ENCODE measurements around the gene LRRFIP2.
"Not testable (repeated sequence)": the region's sequence is repeated elsewhere in the genome, so short reads cannot be mapped to it uniquely, and the experiment has no call there.

The LRRFIP2 gene

GRCh38 chr3:37183375-37183831 is 9.0 kb upstream of the LRRFIP2 start:
- DNase-seq = no peak

DNA sequence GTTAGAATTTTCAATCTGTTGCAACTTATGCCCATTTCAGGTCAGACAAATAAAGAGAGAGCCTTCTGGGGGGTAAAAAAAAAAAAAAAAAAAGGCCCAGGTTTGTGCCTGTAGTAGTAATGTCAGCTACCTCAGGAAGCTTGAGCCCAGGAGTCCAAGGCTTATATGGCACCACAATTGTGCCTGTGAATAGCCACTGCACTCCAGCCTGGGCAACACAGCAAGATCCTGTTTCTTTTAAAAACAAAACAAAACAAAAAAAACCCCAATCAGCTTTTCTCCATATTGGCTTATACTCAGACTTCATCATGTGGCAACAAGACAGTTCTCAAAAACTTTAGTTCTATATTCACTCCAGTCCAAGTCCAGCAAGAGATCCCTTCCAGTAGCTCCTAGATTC is 8.4 kb upstream of the LRRFIP2 start:
- no peak for DNase-seq

DNA sequence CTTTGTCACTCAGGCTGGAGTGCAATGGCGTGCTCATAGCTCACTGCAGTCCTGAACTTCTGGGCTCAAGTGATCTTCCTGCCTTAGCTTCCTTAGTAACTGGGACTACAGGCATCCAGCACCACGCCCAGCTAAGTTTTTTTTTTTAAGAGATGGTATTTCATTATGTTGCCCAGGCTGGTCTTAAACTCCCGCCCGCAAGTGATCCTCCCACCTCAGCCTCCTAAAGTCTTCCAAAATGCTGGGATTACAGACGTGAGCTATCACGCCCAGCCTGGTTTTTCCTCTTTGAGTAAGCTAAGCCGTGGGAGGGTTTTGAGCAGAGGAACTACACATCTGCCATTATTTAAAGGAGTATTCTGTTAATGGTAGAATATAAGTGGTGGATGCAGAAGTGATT is 7.4 kb upstream of the LRRFIP2 start:
- peak; percentile 55 for DNase-seq

- no peak for DNase-seq
Measured at GRCh38 chr3:37179144-37179967, 5.0 kb upstream of the LRRFIP2 start.

- DNase-seq = peak; percentile 69
Measured at GRCh38 chr3:37173806-37174205, 576 bp downstream of the LRRFIP2 start.

- DNase-seq = no peak
Measured at GRCh38 chr3:37171144-37171543, 3.2 kb downstream of the LRRFIP2 start.

DNA sequence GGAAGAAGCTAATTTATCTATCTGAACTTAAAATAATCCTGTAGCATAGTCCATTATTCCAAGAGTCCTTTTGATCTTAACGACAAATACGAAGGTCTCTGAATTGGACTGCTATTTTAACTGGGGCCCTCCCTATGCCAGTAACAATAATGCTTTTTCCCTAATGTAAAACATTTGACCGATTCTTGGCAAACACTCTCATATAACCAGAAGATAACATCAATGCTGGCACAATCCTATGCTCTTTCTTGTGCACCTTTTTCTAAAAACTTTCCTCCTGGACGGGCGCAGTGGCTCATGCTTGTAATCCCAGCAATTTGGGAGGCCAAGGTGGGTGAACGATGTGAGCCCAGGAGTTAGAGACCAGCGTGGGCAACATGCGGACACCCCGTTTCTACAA is 3.9 kb downstream of the LRRFIP2 start:
- no peak for DNase-seq

- DNase-seq = no peak
Measured at GRCh38 chr3:37170060-37170459, 4.3 kb downstream of the LRRFIP2 start.

DNA sequence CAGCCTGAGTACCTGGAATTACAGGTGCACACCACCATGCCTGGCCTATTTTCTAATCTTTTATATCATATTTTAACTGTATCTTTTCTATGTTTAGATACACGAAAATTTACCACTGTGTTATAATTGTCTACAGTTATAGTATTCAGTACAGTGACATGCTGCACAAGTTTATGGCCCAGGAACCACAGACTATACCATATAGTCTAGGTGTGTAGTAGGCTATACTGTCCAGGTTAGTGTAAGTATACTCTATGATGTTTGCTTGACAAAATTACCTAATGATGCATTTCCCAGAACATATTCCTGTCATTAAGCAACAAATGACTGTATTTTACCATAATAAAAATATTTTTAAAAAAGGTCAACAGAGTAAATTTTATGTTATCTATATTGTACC is 5.5 kb downstream of the LRRFIP2 start:
- no peak for DNase-seq

- no peak for DNase-seq
Measured at GRCh38 chr3:37163262-37164015, 10.9 kb downstream of the LRRFIP2 start.

DNA sequence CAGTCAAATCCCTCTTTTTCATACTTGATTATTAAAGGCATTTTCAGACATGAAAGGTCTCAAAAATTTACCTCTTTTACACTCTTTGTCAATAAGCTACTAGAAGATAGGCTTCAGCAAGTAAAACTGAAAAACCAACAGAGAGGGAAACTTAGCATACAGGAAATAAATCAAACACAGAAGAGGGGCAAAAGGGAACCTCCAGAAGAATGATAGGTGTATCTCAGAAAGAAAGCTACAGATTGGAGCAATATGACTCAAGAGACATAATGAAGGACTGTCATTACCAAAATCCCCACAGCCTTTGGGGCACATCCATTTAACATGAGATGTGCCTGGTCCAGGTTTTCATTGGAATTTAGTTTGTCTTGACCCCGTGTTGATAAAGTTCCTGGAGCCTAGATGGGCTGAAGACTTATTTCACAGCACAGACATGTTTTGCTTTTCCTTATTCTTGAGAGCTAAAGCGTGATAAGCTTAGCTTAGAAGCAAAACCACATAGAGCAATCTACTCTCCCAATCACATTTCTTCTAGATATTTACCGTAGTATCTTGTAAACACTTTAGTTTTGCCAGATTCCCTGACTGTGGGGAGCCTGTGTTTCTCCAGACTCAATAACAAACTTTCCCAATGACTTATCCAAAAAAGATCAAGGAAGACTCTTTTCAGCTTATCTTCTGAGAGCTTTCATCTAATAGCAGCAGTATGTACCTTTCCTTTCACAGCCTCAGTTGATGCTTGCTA is 11.7 kb downstream of the LRRFIP2 start:
- DNase-seq = no peak

- no peak for DNase-seq
Measured at GRCh38 chr3:37161351-37161750, 13.0 kb downstream of the LRRFIP2 start.

DNA sequence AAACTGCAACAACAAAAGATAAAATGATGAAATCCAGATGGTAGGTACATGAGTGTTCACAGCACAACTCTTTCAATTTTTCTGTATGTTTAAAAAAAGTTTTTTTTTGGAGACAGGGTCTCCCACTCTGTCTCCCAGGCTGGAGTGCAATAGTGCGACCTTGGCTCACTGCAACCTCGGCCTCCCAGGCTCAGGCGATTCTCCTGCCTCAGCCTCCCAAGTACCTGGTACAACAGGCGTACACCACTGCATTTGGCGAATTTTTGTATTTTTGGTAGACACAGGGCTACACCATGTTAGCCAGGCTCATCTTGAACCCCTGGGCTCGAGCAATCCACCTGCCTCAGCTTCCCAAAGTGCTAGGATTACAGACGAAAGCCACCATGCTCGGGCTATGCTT is 18.6 kb downstream of the LRRFIP2 start:
- DNase-seq = no peak

DNA sequence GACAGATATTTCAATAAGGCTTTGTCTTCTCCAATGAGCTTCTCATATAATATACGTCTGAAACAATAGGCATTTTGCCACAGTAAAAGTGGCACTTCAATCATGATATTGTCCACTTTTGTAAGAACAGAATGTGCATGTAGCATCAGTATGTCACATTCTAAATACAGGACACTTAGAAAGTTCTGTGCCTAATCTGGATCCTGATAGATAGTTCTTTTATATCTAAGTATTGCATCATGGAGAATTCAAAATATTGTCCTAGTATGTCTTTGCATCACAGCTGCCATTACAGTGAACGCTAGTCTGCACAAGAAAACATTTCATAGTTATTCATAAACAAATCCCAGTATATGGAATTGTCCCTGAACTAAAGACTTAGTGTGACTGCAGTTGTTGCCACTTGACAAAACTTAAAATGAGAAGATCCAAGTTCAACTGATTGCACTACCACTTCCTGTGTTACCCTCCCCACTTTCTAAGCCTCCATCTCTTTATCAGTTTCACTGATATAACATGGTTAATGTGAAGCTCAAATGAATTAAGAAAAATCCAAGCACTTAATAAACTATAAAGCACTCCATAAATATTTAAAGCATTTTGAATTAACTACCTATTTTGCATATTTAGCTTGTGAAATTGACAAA is 19.6 kb downstream of the LRRFIP2 start:
- DNase-seq = no peak

DNA sequence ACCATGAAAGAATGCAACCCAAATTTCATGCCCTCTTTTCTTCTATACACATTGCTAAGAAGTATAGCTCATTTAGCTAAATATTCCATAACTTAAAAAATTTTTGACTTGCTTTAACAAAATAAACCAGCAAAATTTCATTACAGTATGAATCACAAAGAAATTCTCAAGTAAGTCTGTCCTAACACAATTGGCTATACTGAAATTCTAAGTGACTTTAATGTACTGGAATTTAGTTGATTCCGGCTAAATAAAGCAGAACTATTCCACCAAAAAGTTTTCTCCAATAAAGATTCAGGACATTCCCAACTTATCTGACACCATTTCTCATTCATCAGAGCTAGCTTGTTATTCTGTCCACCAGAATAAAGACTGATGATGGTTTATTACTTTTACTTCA is 23.8 kb downstream of the LRRFIP2 start:
- DNase-seq = no peak

- no peak for DNase-seq
Measured at GRCh38 chr3:37149257-37149656, 25.1 kb downstream of the LRRFIP2 start.

GRCh38 chr3:37148208-37148607 is 26.2 kb downstream of the LRRFIP2 start:
- DNase-seq = no peak

- DNase-seq = peak; percentile 82
Measured at GRCh38 chr3:37147666-37148065, 26.7 kb downstream of the LRRFIP2 start.

- not testable (repeated sequence) for DNase-seq
Measured at GRCh38 chr3:37146927-37147326, 27.5 kb downstream of the LRRFIP2 start.

- peak; percentile 75 for DNase-seq
Measured at GRCh38 chr3:37145611-37146010, 28.8 kb downstream of the LRRFIP2 start.

- DNase-seq = no peak
Measured at GRCh38 chr3:37144806-37145205, 29.6 kb downstream of the LRRFIP2 start.

DNA sequence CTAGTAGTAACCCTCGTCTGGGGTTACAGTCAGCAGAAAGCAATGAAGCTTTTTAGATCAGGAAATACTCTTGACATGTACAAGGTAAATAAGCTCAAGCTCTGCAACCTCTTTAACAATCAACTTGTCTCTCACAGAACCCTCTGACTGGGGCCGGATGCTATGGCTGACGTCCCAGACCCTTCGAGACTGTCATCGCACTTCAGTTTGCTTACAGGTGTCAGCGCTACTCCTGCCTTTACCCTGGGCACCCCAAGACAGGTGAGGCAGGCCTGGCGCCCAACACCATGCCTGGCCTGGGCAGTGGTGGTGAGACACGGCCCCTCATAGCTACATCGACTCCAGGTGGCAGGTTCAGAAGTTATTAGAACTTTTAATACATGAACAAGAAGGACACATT is 30.6 kb downstream of the LRRFIP2 start:
- DNase-seq = no peak

DNA sequence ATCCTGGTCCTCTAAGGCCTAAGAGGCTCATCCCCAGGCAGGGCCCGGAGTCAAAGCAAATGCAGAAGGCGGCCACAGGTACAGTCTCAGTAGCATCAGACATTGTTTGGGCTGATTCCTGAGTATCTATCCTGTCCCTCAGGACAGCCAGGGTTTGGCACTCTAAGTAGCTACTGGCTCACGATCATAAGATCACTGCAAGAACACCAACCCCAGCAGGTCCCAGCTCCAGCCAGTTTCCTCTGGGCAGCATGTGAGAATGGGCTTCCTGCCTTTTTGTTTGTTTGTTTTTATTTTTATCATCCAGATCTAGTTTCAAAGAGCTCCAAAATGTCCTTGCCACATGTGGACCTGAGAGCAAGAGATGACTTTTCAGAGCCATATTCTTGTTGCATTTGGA is 32.7 kb downstream of the LRRFIP2 start:
- no peak for DNase-seq

Data from inflammatory macrophage treated with lipopolysaccharide for 4 hours (primary cell).